Iris pigment epithelial cell (primary cell): ENCODE data around the gene ANKRD31.
"Not testable (repeated sequence)": the region's sequence is repeated elsewhere in the genome, so short reads cannot be mapped to it uniquely, and the experiment has no call there.

Source experiments
- DNase-seq: peaks from one replicate; pipeline ENCODE4 v3.0.0-alpha.2; 2011; ENCODE audit warnings: low read depth

ANKRD31 gene

DNA sequence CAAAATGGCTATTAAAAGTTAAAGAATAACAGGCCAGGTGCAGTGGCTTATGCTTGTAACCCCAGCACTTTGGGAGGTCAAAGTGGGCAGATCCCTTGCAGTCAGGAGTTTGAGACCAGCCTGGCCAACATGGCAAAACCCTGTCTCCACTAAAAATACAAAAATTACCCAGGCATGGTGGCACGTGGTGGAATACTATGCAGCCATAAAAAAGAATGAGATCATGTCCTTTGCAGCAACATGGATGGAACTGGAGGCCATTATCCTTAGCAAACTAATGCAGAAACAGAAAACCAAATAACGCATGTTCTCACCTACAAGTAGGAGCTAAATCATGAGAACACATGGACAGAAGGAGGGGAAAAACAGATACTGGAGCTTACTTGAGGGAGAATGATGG, 15.9 kb downstream of the ANKRD31 start:
- DNase-seq, result not testable (repeated sequence)

DNA sequence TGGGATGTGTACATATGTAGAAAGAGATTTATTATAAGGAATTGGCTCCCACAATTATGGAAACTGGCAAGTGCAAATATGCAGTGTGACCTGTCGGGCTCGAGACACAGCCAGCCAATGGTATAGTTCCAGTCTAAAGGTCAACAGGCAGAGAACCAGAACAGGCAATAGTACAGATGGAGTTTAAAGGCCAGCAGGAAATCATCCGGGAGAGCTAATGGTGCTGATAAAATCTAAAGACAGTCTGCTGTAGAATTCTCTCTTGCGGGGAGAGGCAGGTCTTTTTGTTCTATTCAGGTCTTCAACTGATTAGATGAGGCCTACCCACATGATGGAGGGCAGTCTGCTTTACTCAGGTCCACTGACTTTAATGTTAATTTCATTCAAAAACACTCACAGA, 21.8 kb downstream of the ANKRD31 start:
- no peak for DNase-seq

DNA sequence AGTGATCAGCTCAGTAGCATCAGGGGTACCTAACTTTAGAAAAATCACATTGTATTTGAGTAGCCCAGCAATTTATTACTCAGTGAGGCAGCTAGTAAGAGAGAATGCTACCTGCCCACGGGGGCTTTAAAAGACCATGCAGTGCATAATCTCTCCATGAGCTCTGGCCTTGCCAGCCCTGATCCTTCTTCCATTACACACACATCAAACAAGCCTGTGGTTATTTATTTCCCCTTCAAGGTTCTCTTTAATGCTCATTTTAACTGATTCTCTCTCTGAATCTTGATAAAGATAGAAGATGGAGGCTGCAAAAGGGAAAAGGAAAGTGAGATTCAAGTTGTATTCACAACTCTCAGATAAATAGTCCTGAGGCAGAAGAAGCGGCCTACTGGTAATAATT, 22.3 kb downstream of the ANKRD31 start:
- no peak for DNase-seq

DNA sequence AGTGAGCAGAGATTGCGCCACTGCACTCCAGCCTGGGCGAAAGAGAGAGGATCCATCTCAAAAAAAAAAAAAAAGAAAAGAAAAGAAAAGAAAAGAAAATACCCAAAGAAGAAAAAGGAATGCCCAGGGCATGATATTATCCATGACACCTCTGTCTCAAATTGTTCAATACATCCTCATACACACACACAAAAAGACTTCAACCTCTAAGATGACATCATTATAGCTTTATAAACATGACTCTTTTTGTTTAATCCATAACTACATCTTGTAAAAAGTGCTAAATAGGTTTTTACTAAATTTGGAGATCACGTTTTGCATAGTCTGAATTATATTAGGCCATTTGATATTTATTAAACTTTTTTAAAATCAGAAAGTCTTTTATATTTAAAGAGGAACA, 33.1 kb downstream of the ANKRD31 start:
- DNase-seq, result no peak

GRCh38 chr5:75202935-75203334, 33.7 kb downstream of the ANKRD31 start:
- no peak for DNase-seq

DNA sequence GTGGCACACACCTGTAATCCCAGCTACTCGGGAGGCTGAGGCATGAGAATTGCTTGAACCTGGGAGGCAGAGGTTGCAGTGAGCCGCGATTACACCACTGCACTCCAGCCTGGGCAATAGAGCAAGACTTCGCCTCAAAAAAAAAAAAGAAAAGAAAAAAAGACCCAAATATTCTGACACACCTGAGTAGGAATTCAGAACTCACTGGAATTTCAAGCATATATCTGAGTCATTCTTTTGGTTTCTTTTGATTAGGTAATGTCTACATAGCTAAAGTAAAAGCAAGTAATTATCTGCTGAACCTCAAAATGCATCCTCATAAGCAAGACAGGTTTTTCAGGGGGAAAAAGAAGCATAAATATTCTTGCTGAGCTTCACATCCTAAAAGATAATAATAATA, 35.9 kb downstream of the ANKRD31 start:
- no peak for DNase-seq

GRCh38 chr5:75199946-75200345, 36.7 kb downstream of the ANKRD31 start:
- no peak for DNase-seq

- DNase-seq, result no peak
These were observed 37.6 kb downstream of the ANKRD31 start for GRCh38 chr5:75199071-75199470.

GRCh38 chr5:75197745-75198144, 38.9 kb downstream of the ANKRD31 start:
- no peak for DNase-seq

DNA sequence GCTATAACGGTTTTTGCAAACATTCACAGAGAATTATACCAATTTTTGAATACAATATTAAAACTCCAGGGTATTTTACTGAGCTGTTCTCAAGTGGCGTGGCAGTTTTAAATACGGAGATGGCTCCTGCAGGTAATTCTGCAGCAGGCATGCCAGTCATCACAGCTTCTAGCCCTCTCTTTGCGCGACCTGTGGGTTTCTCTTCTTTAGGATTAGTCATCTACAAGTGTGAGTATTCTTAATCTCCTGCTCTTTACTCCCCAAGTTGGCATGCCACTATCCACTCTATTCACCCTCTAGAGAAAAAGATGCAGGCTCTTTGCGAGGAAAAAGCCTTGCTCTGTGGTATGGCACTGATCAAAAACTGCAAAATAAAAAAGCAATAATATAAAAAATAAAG, 43.9 kb downstream of the ANKRD31 start:
- no peak for DNase-seq

DNA sequence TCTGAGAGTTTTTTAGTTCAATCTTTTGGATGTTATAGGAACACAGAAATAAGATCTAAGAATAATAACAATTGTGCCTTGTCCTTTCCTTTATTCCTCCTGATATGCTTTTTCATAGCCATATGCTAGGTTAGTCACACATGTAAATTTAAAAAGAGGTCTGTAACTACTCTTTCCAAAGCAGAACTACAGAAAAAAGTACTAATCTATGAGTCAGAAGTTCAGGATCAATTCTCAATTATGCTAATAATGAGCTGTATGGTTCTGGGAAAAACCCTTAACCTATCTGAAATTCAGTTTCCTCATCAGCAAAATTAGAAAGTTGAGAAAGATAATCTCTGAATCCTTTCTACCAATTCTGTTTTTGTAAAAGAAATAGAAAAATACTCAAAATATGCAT, 44.4 kb downstream of the ANKRD31 start:
- DNase-seq, result no peak

DNA sequence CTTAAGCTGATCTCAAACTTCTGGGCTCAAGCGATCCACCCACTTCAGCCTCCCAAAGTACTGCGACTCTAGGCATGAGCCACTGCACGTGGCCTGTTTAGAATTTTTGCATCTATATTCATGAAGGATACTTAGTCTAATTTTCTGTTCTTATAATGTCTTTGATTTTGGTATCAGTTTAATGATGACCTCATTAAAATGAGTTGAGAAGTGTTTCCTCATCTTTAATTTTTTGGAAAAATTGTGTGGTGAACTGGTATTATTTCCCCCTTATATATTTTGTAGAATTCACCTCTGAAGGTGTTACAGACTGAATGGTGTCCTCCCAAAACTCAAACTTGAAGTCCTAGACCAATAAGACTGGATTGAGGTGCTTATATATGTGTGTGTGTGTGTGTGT, 46.5 kb downstream of the ANKRD31 start:
- no peak for DNase-seq

DNA sequence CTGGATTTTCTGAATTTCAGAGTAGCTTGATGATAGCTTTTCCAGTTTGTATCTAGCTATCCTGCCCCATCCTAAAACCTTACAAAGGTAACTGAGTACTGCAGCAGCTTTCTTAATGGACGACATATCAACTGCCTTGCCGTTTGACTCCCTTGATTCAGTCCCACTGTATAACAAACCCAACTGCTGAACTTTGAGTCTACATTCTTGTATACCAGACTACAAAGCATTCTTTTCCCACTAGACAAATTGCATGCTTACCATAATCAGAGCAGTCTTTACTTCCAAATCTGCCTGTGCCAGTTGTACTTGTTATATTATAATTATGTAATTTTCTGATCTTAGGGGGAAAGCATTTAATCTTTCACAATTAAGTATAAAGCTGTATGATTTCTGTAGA, 47.3 kb downstream of the ANKRD31 start:
- no peak for DNase-seq

- DNase-seq, result no peak
These were observed 50.9 kb downstream of the ANKRD31 start for GRCh38 chr5:75185763-75186162.

- DNase-seq, result not testable (repeated sequence)
These were observed 60.7 kb downstream of the ANKRD31 start for GRCh38 chr5:75176009-75176408.

DNA sequence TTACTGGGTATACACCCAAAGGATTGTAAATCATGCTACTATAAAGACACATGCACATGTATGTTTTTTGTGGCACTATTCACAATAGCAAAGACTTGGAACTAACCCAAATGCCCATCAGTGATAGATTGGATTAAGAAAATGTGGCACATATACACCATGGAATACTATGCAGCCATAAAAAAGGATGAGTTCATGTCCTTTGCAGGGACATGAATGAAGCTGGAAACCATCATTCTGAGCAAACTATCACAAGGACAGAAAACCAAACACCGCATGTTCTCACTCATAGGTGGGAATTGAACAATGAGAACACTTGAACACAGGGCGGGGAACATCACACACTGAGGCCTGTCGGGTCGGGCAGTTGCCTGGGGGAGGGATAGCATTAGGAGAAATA, 61.8 kb downstream of the ANKRD31 start:
- DNase-seq, result not testable (repeated sequence)

- DNase-seq, result no peak
These were observed 67.2 kb downstream of the ANKRD31 start for GRCh38 chr5:75169516-75169915.

DNA sequence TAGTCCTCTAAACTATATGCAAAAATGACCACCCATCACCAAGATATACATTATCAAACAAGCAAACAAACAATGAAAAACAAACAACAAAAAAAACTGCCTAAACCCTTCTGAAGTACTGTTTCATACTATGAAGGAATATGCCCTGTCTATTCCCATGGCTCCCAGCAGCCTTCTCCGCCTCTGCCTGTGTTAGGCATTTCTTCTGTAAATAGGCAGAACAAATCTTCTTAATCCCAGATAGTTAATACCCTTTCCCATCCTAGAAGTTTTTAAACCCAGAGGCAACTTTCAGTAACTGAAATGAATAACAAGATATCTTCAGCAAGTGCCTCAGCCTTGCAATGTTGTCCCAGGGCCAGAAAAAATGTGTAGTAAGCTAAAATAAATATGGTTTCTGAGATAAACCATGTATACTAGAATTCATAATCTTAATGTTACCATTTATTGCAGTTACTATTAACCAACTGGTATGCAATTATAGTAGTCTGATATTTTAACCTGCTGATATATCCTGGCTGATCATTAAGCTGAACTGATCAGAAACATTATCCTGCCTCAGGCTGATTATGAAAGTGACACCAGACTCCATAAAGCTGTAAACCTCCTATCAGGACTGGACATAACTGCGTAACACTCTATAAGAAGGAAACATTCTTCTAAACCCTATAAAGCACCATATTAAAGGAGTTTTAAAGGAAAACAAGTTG, 68.5 kb downstream of the ANKRD31 start:
- DNase-seq, result no peak

DNA sequence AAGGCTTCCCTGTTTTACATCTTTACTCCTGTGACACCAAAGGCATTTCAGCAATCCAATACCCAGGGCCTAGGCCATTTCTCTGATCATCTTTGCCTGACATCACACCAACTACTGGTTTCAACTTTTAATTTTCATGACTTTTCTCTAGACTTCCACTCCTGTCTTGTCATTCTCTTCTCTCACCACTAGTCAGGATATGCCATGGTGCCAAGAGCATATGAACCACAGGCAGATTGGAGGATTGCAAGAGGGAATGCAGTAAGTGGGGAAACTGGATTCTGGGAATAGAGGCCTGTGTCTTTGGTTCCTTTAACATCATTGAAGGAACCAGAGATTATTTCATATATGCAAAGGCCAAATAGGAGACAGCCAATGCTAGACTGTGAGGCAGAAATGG, 69.3 kb downstream of the ANKRD31 start:
- DNase-seq, result peak; percentile 9

DNA sequence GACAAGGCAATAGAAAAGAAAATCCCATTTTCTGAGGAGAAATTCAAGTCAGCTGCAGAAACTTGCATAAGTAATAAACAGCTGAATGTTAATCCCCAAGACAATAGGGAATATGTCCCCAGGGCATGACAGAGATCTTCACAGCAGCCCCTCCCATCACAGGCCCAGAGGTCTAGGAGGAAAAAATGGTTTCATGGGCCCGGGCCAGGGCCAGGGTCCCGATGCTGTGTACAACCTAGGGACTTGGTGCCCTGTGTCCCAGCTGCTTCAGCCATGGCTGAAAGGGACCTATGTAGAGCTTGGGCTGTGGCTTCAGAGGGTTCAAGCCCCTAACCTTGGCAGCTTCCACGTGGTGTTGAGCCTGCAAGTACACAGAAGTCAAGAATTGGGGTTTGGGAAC, 75.2 kb downstream of the ANKRD31 start:
- not testable (repeated sequence) for DNase-seq

DNA sequence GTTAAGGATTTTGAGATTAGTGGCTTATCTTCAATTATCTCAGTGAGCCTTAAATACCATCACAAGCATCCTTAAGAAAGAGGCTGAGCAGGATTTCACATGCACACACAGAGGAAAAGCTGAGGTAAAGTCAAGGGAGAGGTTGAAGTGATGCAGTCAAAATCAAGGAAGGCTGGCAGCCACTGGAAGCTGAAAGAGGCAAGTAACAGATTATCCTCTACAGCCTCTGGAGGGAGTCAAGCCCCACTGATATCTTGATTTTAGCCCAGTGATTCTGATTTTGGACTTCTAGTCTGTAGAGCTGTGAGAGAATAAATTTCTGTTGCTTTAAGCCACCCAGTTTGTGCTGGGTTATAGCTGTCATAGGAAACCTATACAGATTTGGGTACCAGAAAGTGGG, 80.1 kb downstream of the ANKRD31 start:
- no peak for DNase-seq

- peak; percentile 1 for DNase-seq
These were observed 83.8 kb downstream of the ANKRD31 start for GRCh38 chr5:75152860-75153259.

DNA sequence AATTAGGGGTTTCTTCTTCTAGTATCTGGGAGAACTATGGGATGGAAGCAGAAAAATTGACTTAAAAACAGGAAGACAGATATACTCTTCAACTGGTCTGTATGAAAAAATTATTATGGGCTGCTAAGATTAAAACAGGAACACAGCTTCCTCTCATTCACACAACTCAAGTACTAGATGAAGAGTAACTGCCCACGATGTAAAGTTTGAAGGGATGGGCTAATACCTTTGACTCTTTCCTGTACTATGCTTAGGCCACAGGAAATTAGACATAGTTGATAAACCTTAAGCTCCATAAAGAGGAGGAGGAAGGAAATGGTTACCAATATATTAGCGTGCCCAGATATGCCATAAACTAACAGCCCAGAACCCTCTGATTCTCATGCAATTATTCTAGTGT, 88.6 kb downstream of the ANKRD31 start:
- no peak for DNase-seq

DNA sequence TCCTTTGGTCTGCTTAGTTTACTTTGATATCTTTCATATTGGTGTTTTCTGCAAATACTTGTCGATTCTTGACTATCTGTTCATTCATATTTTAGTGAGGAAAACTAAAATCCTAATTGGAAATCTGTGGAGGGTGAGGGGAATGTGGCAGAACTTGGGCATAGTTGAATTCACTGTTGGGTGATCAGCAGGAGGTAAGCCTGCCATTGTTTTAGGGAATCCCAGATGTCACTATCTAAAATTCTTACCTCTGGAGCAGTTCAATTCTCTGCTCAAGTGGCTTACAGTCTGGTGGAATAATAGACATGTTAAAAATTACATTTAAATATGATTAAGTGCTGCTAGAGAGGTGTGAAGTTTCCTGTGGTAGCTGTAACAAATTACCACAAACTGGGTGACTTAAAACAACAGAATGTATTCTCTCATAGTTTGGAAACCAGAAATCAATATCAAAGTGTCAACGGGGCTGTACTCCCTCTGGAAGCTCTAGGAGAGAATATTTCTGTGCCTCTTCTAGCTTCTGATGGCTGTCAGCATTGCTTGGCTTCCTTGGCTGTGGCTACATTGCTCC, 94.0 kb downstream of the ANKRD31 start:
- DNase-seq, result no peak
